Right ventricle myocardium inferior (tissue), 1 donor: Measurements from ENCODE around the gene CD53. TPM values are rescaled to one million over a fixed set of nuclear protein-coding genes. Genes with fewer than 3 reads are reported as not detected.
"Not testable (repeated sequence)": the region's sequence is repeated elsewhere in the genome, so short reads cannot be mapped to it uniquely, and the experiment has no call there.

Experiments used
- ATAC-seq: fragments of 200-7000 bp; cut with Tn5 transposase; one replicate; pipeline ENCODE4 v1.9.1; 2020; ENCODE audit warnings: mild to moderate bottlenecking, moderate library complexity
- DNase-seq: peaks from one replicate; pipeline ENCODE4 v3.0.0; 2021; ENCODE audit errors: missing footprints
- intact Hi-C: fragments of 100-400 bp; cut with DNase I; formaldehyde crosslinking; loops from one replicate; pipeline ENCODE4 v1.11.0; 2022
- long read RNA-seq: library from polyadenylated mRNA; unstranded; transcript quantifications from one replicate; pipeline ENCODE4 v2.0.0, GENCODE V29; 2021
- total RNA-seq: library from RNA; stranded (reverse); fragmentation: NEBNext Ultra II Directional; extraction: Animal tissue kit (Norgen Biotek cat#: 25700); gene quantifications from one replicate; pipeline ENCODE4 v1.2.1, GENCODE V29; 2021
- donor health status: DM: no; HTN: yes; CAD: no; lungs with severe emphysema.

CD53 gene
- 17.2 TPM for total RNA-seq
- long read RNA-seq, partial matches to known transcripts = 0 of 3 reads
- long read RNA-seq, other reads (novel, unspliced or antisense) = 0 of 3 reads

GRCh38 chr1:110872745-110873720 is at the start of gene CD53:
TSS of gene CD53 (plus strand) at chr1:110873148. CDS start at chr1:110891409, 18,261 bp downstream.
- ATAC-seq = peak; percentile 52
- intact Hi-C loops = no loop called here
- DNase-seq = no peak

GRCh38 chr1:110824192-110824591 is 48.8 kb upstream of the CD53 start:
- ATAC-seq = no peak
- intact Hi-C loops = no loop called here
- DNase-seq = peak; percentile 50

- intact Hi-C loops = no loop called here
- ATAC-seq (no peak), DNase-seq (no peak)
Measured at GRCh38 chr1:110829955-110830553, 42.9 kb upstream of the CD53 start.

GRCh38 chr1:110833779-110834178 is 39.2 kb upstream of the CD53 start:
- intact Hi-C loops, DNase-seq, ATAC-seq: not testable (repeated sequence)

GRCh38 chr1:110846861-110847260 is 26.1 kb upstream of the CD53 start:
- intact Hi-C loops = no loop called here
- DNase-seq (no peak), ATAC-seq (no peak)

GRCh38 chr1:110850145-110850544 is 22.8 kb upstream of the CD53 start:
- DNase-seq = no peak
- ATAC-seq = no peak
- intact Hi-C loops = no loop called here

- DNase-seq = no peak
- intact Hi-C loops = no loop called here
- no peak for ATAC-seq
Measured at GRCh38 chr1:110850627-110851026, 22.3 kb upstream of the CD53 start.

- intact Hi-C loops = no loop called here
- no peak for DNase-seq
- no peak for ATAC-seq
Measured at GRCh38 chr1:110853135-110853534, 19.8 kb upstream of the CD53 start.

GRCh38 chr1:110856410-110856809 is 16.5 kb upstream of the CD53 start:
- intact Hi-C loops = no loop called here
- DNase-seq = no peak
- ATAC-seq = no peak

- no peak for ATAC-seq
- DNase-seq = no peak
- intact Hi-C loops = no loop called here
Measured at GRCh38 chr1:110857964-110858948, 14.7 kb upstream of the CD53 start.

GRCh38 chr1:110859062-110859461 is 13.9 kb upstream of the CD53 start:
- ATAC-seq (no peak), DNase-seq (no peak)
- intact Hi-C loops = no loop called here

- intact Hi-C loops = no loop called here
- no peak for ATAC-seq
- DNase-seq = no peak
Measured at GRCh38 chr1:110860174-110860573, 12.8 kb upstream of the CD53 start.

GRCh38 chr1:110860620-110861019 is 12.3 kb upstream of the CD53 start:
- DNase-seq, intact Hi-C loops, ATAC-seq: not testable (repeated sequence)

GRCh38 chr1:110861942-110862341 is 11.0 kb upstream of the CD53 start:
- intact Hi-C loops, ATAC-seq, DNase-seq: not testable (repeated sequence)

GRCh38 chr1:110864287-110864686 is 8.7 kb upstream of the CD53 start:
- ATAC-seq (no peak), DNase-seq (no peak)
- intact Hi-C loops = no loop called here

- intact Hi-C loops = no loop called here
- DNase-seq (no peak), ATAC-seq (no peak)
Measured at GRCh38 chr1:110870721-110871388, 2.1 kb upstream of the CD53 start.

- DNase-seq (no peak), ATAC-seq (no peak)
- intact Hi-C loops = no loop called here
Measured at GRCh38 chr1:110872366-110872744, 593 bp upstream of the CD53 start.

- intact Hi-C loops = no loop called here
Measured at GRCh38 chr1:110873856-110874255, 908 bp downstream of the CD53 start.

More at GRCh38 chr1:110873856-110874255, 908 bp downstream of the CD53 start:
- DNase-seq (no peak), ATAC-seq (no peak)
